Fibroblast of lung (primary cell): Measurements from ENCODE around the gene CCZ1B. TPM values are rescaled to one million over a fixed set of nuclear protein-coding genes. Genes with fewer than 3 reads are reported as not detected.
A peak's percentile ranks its signal among the peaks of the same experiment; 100 is the strongest.
"Not testable (repeated sequence)": the region's sequence is repeated elsewhere in the genome, so short reads cannot be mapped to it uniquely, and the experiment has no call there.

Experiments
- DNase-seq, 2 donors: peaks; one replicate each; pipeline versions ENCODE4 v3.0.0 to v3.0.0-alpha.2; 2010; ENCODE audit warnings: low read depth in 2 of 2
- H2AFZ ChIP-seq: 2 replicates; pipeline ENCODE4 v1.5.1; 2012; ENCODE audit warnings: low read length, control low read depth, inconsistent platforms
- H3K27ac ChIP-seq: 2 replicates; pipeline ENCODE4 v1.5.1; 2011; ENCODE audit warnings: low read length, control low read depth; ENCODE audit not compliant: insufficient read depth
- H3K27me3 ChIP-seq: 2 replicates; pipeline ENCODE4 v1.5.1; 2011; ENCODE audit warnings: mild to moderate bottlenecking, low read length; ENCODE audit not compliant: control insufficient read depth, insufficient read depth
- H3K36me3 ChIP-seq: 2 replicates; pipeline ENCODE4 v1.5.1; 2011; ENCODE audit warnings: low read length; ENCODE audit not compliant: control insufficient read depth, insufficient read depth
- H3K4me1 ChIP-seq: 2 replicates; pipeline ENCODE4 v1.5.1; 2011; ENCODE audit warnings: low read length; ENCODE audit not compliant: control insufficient read depth, insufficient read depth; ENCODE audit errors: extremely low read depth
- H3K4me2 ChIP-seq: 2 replicates; pipeline ENCODE4 v1.5.1; 2011; ENCODE audit warnings: low read length, control low read depth; ENCODE audit not compliant: insufficient read depth; ENCODE audit errors: extremely low read depth
- H3K4me3 ChIP-seq, 4 experiments: fragments of 200-600 bp in 1 of 4; sonication (generic) in 1 of 4; replicated peaks in 1 of 4; 2 replicates each; pipeline ENCODE4 v1.5.1; 2011 to 2016; ENCODE audit warnings: low read length in 4 of 4, low read depth in 3 of 4, mild to moderate bottlenecking in 3 of 4, control low read depth in 2 of 4, inconsistent platforms in 1 of 4, mixed read lengths in 1 of 4; ENCODE audit not compliant: insufficient read depth in 1 of 4; ENCODE audit errors: control extremely low read depth in 1 of 4
- H3K79me2 ChIP-seq: 2 replicates; pipeline ENCODE4 v1.5.1; 2012; ENCODE audit warnings: mild to moderate bottlenecking, low read length, inconsistent platforms; ENCODE audit not compliant: control insufficient read depth, insufficient read depth
- H3K9ac ChIP-seq: 2 replicates; pipeline ENCODE4 v1.5.1; 2011; ENCODE audit warnings: mild to moderate bottlenecking, low read length, control low read depth; ENCODE audit not compliant: insufficient read depth
- H3K9me3 ChIP-seq: 2 replicates; pipeline ENCODE4 v1.5.1; 2012; ENCODE audit warnings: low read depth, low read length; ENCODE audit not compliant: control insufficient read depth, insufficient read depth
- H4K20me1 ChIP-seq: 2 replicates; pipeline ENCODE4 v1.5.1; 2011; ENCODE audit warnings: low read length; ENCODE audit not compliant: control insufficient read depth, insufficient read depth; ENCODE audit errors: extremely low read depth
- CTCF ChIP-seq, 2 donors: IDR thresholded peaks in 1 of 2; conservative IDR thresholded peaks in 1 of 2; 1 replicate in 1 of 2; 2 replicates in 1 of 2; pipeline ENCODE4 v1.5.1; 2011 to 2012; ENCODE audit warnings: low read length in 2 of 2, control low read depth in 1 of 2, inconsistent platforms in 1 of 2, low read depth in 1 of 2, mild to moderate bottlenecking in 1 of 2
- polyA plus RNA-seq, 2 donors: library from polyadenylated mRNA; depleted of rRNA in 1 of 2; stranded (reverse) in 1 of 2; unstranded in 1 of 2; fragments of >200 nt; gene quantifications; 2 replicates each; pipeline ENCODE4 v1.2.1, GENCODE V29; 2011 to 2012; ENCODE audit warnings: missing spikeins in 1 of 2
- total RNA-seq: library from RNA; depleted of rRNA; stranded (reverse); fragments of >200 nt; gene quantifications from 2 replicates; pipeline ENCODE4 v1.2.1, GENCODE V29; 2014

CCZ1B gene
- total and polyA plus RNA-seq, 2 donors (not counting 1 experiment from before 2014, with no cell fraction given) = 44.4 to 45.0 TPM

- not testable (repeated sequence) for H3K27me3 ChIP-seq, H2AFZ ChIP-seq, H3K9me3 ChIP-seq, DNase-seq, H3K4me2 ChIP-seq, H3K36me3 ChIP-seq, H3K9ac ChIP-seq, H3K79me2 ChIP-seq, H3K4me3 ChIP-seq, H4K20me1 ChIP-seq, H3K4me1 ChIP-seq, H3K27ac ChIP-seq
Observed at GRCh38 chr7:6862876-6863275, 36.8 kb upstream of the CCZ1B start.

GRCh38 chr7:6857721-6858314 is 31.7 kb upstream of the CCZ1B start:
- H3K36me3 ChIP-seq, H4K20me1 ChIP-seq, H2AFZ ChIP-seq, H3K9me3 ChIP-seq, H3K4me2 ChIP-seq, H3K9ac ChIP-seq, H3K4me1 ChIP-seq, H3K27ac ChIP-seq, H3K4me3 ChIP-seq, H3K79me2 ChIP-seq, H3K27me3 ChIP-seq: not testable (repeated sequence)
- TF ChIP-seq CTCF (conservative IDR thresholded peaks at IDR 0.05 in 1 of 2, IDR thresholded peaks at IDR 0.05 in 1 of 2; ENCODE audit: low read depth in 1 of 2, low read length in 2 of 2) = peak in 1 of 2 donors; percentile 55
- peak; percentile 9 to 29 for DNase-seq

GRCh38 chr7:6855563-6856131 is 29.6 kb upstream of the CCZ1B start:
- not testable (repeated sequence) for H4K20me1 ChIP-seq, H2AFZ ChIP-seq, H3K4me1 ChIP-seq, H3K9me3 ChIP-seq, H3K4me2 ChIP-seq, H3K9ac ChIP-seq, H3K27ac ChIP-seq, H3K79me2 ChIP-seq, H3K27me3 ChIP-seq, DNase-seq, H3K36me3 ChIP-seq
- H3K4me3 ChIP-seq = peak overlapping the region in 1 of 4 experiments; percentile 48
- TF ChIP-seq CTCF (conservative IDR thresholded peaks at IDR 0.05 in 1 of 2, IDR thresholded peaks at IDR 0.05 in 1 of 2; ENCODE audit: low read depth in 1 of 2, low read length in 2 of 2) = peak in 1 of 2 donors; percentile 5

GRCh38 chr7:6854747-6855562 is 28.9 kb upstream of the CCZ1B start:
- H3K36me3 ChIP-seq, H2AFZ ChIP-seq: not testable (repeated sequence)

GRCh38 chr7:6853681-6854080 is 27.6 kb upstream of the CCZ1B start:
- not testable (repeated sequence) for H3K27ac ChIP-seq, DNase-seq, H3K36me3 ChIP-seq, H3K9me3 ChIP-seq, H3K4me3 ChIP-seq, H3K9ac ChIP-seq, H3K4me2 ChIP-seq, H3K79me2 ChIP-seq, H2AFZ ChIP-seq, H3K27me3 ChIP-seq, H3K4me1 ChIP-seq, H4K20me1 ChIP-seq

More at GRCh38 chr7:6854747-6855562, 28.9 kb upstream of the CCZ1B start:
- not testable (repeated sequence) for H3K79me2 ChIP-seq, H3K9me3 ChIP-seq, H3K27ac ChIP-seq, H3K4me1 ChIP-seq, H3K9ac ChIP-seq, H3K27me3 ChIP-seq, DNase-seq, H4K20me1 ChIP-seq
- Histone ChIP-seq H3K4me2 (peak overlapping the region; percentile 44), H3K4me3 (peak overlapping the region in 2 of 4 experiments; percentile 41 to 48)
